IMR-90 (cell line): ENCODE data around the gene TULP4. TPM values are rescaled to one million over a fixed set of nuclear protein-coding genes. Genes with fewer than 3 reads are reported as not detected.

Experiments used
- ATAC-seq: fragments of 200-7000 bp; cut with Tn5 transposase; 2 replicates; pipeline ENCODE4 v1.9.1; 2020; ENCODE audit warnings: low read depth, mild to moderate bottlenecking, moderate library complexity
- BruUV-seq: library from RNA; stranded (reverse); fragments of 400-500 nt; replicated peaks from 2 replicates; lab custom pipeline; 2021; lab: Mats Ljungman, UMichigan
- CTCF ChIA-PET: fragments of 300-600 bp; formaldehyde crosslinking; extraction: SDS; loops from one replicate; lab custom pipeline; 2021; ENCODE audit warnings: antibody characterized with exemption; lab: Yijun Ruan, JAX
- POLR2A ChIA-PET: fragments of 300-600 bp; sonication (Branson Sonifier 250); formaldehyde crosslinking; loops from one replicate; lab custom pipeline; 2022; ENCODE audit warnings: antibody characterized with exemption; ENCODE audit not compliant: unreplicated experiment; lab: Charles Lee
- DNase-seq: peaks from one replicate; pipeline ENCODE4 v3.0.0; 2013
- H2AFZ ChIP-seq: replicated peaks from 2 replicates; pipeline ENCODE3; 2013; ENCODE audit warnings: low read length, mild to moderate bottlenecking; ENCODE audit not compliant: poor library complexity
- H2AK5ac ChIP-seq: 2 replicates; pipeline ENCODE4 v1.6.1; 2013; ENCODE audit warnings: low read depth, low read length, inconsistent platforms
- H2AK9ac ChIP-seq: replicated peaks from 2 replicates; pipeline ENCODE3; 2013; ENCODE audit warnings: mild to moderate bottlenecking, low read depth, low read length, moderate library complexity; ENCODE audit not compliant: poor library complexity
- H2BK120ac ChIP-seq: 2 replicates; pipeline ENCODE4 v1.6.1; 2013; ENCODE audit warnings: low read depth, low read length, inconsistent platforms
- H2BK15ac ChIP-seq: 3 replicates; pipeline ENCODE4 v1.6.1; 2013; ENCODE audit warnings: low read depth, low read length, inconsistent platforms
- H2BK20ac ChIP-seq: 2 replicates; pipeline ENCODE4 v1.6.1; 2013; ENCODE audit warnings: low read depth, mild to moderate bottlenecking, inconsistent platforms, low read length, moderate library complexity
- H2BK5ac ChIP-seq: 2 replicates; pipeline ENCODE4 v1.6.1; 2013; ENCODE audit warnings: mild to moderate bottlenecking, low read depth, low read length, inconsistent platforms; ENCODE audit not compliant: poor library complexity, severe bottlenecking
- H3K14ac ChIP-seq: replicated peaks from 2 replicates; pipeline ENCODE4 v1.6.1; 2013; ENCODE audit warnings: low read depth, low read length, inconsistent platforms
- H3K18ac ChIP-seq: 2 replicates; pipeline ENCODE4 v1.6.1; 2013; ENCODE audit warnings: low read depth, low read length, control low read depth
- H3K23ac ChIP-seq: 2 replicates; pipeline ENCODE4 v1.6.1; 2013; ENCODE audit warnings: low read depth, low read length, inconsistent platforms
- H3K27ac ChIP-seq: 2 replicates; pipeline ENCODE4 v1.5.1; 2013; ENCODE audit warnings: mild to moderate bottlenecking, control low read depth, low read length; ENCODE audit not compliant: insufficient read depth
- H3K27me3 ChIP-seq: 2 replicates; pipeline ENCODE4 v1.6.1; 2013; ENCODE audit warnings: low read length; ENCODE audit not compliant: control insufficient read depth, insufficient read depth
- H3K36me3 ChIP-seq: 2 replicates; pipeline ENCODE4 v1.6.1; 2013; ENCODE audit warnings: low read length, mixed read lengths; ENCODE audit not compliant: control insufficient read depth, insufficient read depth
- H3K4ac ChIP-seq: 2 replicates; pipeline ENCODE4 v1.6.1; 2013; ENCODE audit warnings: low read depth, low read length, inconsistent platforms
- H3K4me1 ChIP-seq: 2 replicates; pipeline ENCODE4 v1.6.1; 2013; ENCODE audit warnings: low read length, mixed read lengths; ENCODE audit not compliant: control insufficient read depth, insufficient read depth
- H3K4me2 ChIP-seq: 2 replicates; pipeline ENCODE4 v1.6.1; 2013; ENCODE audit warnings: low read depth, mild to moderate bottlenecking, control low read depth, low read length, moderate library complexity
- H3K4me3 ChIP-seq: 2 replicates; pipeline ENCODE4 v1.5.1; 2013; ENCODE audit warnings: low read depth, mild to moderate bottlenecking, control low read depth, low read length, moderate library complexity; ENCODE audit not compliant: insufficient read depth
- H3K56ac ChIP-seq: 2 replicates; pipeline ENCODE4 v1.6.1; 2013; ENCODE audit warnings: low read length, inconsistent platforms; ENCODE audit not compliant: insufficient read depth; ENCODE audit errors: extremely low read depth
- H3K79me1 ChIP-seq, 2 experiments: 2 replicates each; pipeline ENCODE4 v1.6.1; 2013; ENCODE audit warnings: low read length in 2 of 2, inconsistent platforms in 1 of 2, low read depth in 1 of 2
- H3K9ac ChIP-seq: 2 replicates; pipeline ENCODE4 v1.6.1; 2013; ENCODE audit warnings: low read depth, low read length, control low read depth
- H3K9me1 ChIP-seq: 2 replicates; pipeline ENCODE4 v1.6.1; 2013; ENCODE audit warnings: low read length, inconsistent platforms; ENCODE audit not compliant: insufficient read depth
- H3K9me3 ChIP-seq: 2 replicates; pipeline ENCODE4 v1.6.1; 2013; ENCODE audit warnings: low read length; ENCODE audit not compliant: control insufficient read depth, insufficient read depth
- H4K20me1 ChIP-seq: 2 replicates; pipeline ENCODE4 v1.6.1; 2013; ENCODE audit warnings: low read length, inconsistent platforms; ENCODE audit not compliant: insufficient read depth
- H4K5ac ChIP-seq: 2 replicates; pipeline ENCODE4 v1.6.1; 2013; ENCODE audit warnings: mild to moderate bottlenecking, low read depth, low read length, control low read depth
- H4K8ac ChIP-seq, 2 experiments: 2 replicates each; pipeline ENCODE4 v1.6.1; 2013; ENCODE audit warnings: low read depth in 2 of 2, low read length in 2 of 2, control low read depth in 1 of 2, inconsistent platforms in 1 of 2
- H4K91ac ChIP-seq: 2 replicates; pipeline ENCODE4 v1.6.1; 2013; ENCODE audit warnings: low read depth, low read length, inconsistent platforms; ENCODE audit not compliant: insufficient read depth
- CEBPB ChIP-seq: IDR thresholded peaks from 2 replicates; pipeline ENCODE4 v1.6.1; 2012; ENCODE audit warnings: low read depth, low read length, improper control_type of control experiment
- CHD1 ChIP-seq: IDR thresholded peaks from 2 replicates; pipeline ENCODE4 v1.6.1; 2012; ENCODE audit warnings: low read depth, low read length, improper control_type of control experiment
- MAZ ChIP-seq: IDR thresholded peaks from 2 replicates; pipeline ENCODE4 v1.6.1; 2012; ENCODE audit warnings: low read depth, mild to moderate bottlenecking, low read length, improper control_type of control experiment, moderate library complexity, borderline replicate concordance
- MXI1 ChIP-seq: IDR thresholded peaks from 2 replicates; pipeline ENCODE4 v1.6.1; 2012; ENCODE audit warnings: low read depth, mild to moderate bottlenecking, low read length, moderate library complexity, borderline replicate concordance
- POLR2A ChIP-seq: IDR thresholded peaks from 2 replicates; pipeline ENCODE4 v1.6.1; 2012; ENCODE audit warnings: mild to moderate bottlenecking, low read depth, low read length
- RFX5 ChIP-seq: IDR thresholded peaks from 2 replicates; pipeline ENCODE4 v1.8.0; 2012; ENCODE audit warnings: low read depth, mild to moderate bottlenecking, low read length, moderate library complexity
- WGBS, 2 experiments: methylation state at CpG; one replicate each; pipeline versions ENCODE4 v1.1.5 to v1.1.7; 2013; ENCODE audit warnings: missing lambda C conversion rate in 2 of 2; ENCODE audit not compliant: insufficient read length in 1 of 2; ENCODE audit errors: extremely low coverage in 2 of 2; 5-methylcytosine and 5-hydroxymethylcytosine counted together
- dilution Hi-C: fragments of 300-500 bp; cut with HindIII; formaldehyde crosslinking; loops from one replicate; pipeline ENCODE4 v1.14.3; 2018; ENCODE audit warnings: low sequenced_read_pairs; ENCODE audit not compliant: unreplicated experiment
- in situ Hi-C: fragments of 300-500 bp; cut with MboI; formaldehyde crosslinking; loops from 3 replicates; pipeline ENCODE4 v1.14.3; 2019; ENCODE audit warnings: low sequenced_read_pairs, inconsistent platforms, mixed read lengths
- intact Hi-C: fragments of 100-400 bp; cut with micrococcal nuclease; formaldehyde crosslinking; loops from 2 replicates; pipeline ENCODE4 v1.10.0; 2022
- polyA plus RNA-seq, 3 experiments: library from polyadenylated mRNA; depleted of rRNA; stranded (reverse); fragments of >200 nt; gene quantifications; 2 replicates each; pipeline ENCODE4 v1.2.3, GENCODE V29; 2012; ENCODE audit warnings: low replicate concordance in 1 of 3
- total RNA-seq: library from RNA; depleted of rRNA; stranded (reverse); fragments of >200 nt; gene quantifications from 2 replicates; pipeline ENCODE4 v1.2.3, GENCODE V29; 2012
- TF ChIP-seq, protein P1 (sequence below): conservative IDR thresholded peaks from 2 replicates; pipeline ENCODE4 v1.5.1; 2012; ENCODE audit warnings: mild to moderate bottlenecking, low read depth, low read length, improper control_type of control experiment

The TULP4 gene
- total and polyA plus RNA-seq, 2 of the 4 experiments (the other 2 are of a cell fraction): 8.1 to 30.6 TPM

DNA sequence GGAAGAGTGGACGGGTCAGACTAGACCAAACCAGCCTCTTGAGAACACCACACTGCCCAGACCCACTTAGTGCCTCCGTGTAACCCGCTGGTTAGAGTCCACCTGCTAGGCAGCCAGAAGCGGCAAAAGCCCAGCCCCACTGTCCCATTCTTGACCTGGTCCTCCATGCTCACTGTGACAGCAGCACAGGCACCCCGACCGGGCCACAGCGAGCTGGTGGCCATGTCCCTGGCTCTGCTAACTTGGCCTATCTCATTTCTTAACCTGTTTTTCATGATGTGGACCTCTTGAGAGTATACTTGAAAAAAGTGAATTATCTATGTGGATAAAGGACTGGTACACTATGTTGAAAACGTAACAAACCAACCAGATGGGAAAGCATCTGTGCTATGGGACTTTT lies 202.7 kb downstream of the TULP4 start:
- no peaks in the 10 kb centered on the region for H3K79me1 ChIP-seq
- H3K27ac ChIP-seq: no peak overlapping the region
- no peak overlapping the region for H3K4ac ChIP-seq
- no peak overlapping the region for H2AFZ ChIP-seq
- no peak overlapping the region for H2BK120ac ChIP-seq
- H3K18ac ChIP-seq: no peak overlapping the region
- in situ Hi-C loops (loop anchor here (10.0 kb wide), 1 partner anchor 290 kb away; no protein-coding TSS in a partner anchor), dilution Hi-C loops (no loop called here), intact Hi-C loops (no loop called here)
- H4K91ac ChIP-seq: no peak overlapping the region
- no peak overlapping the region for H2BK5ac ChIP-seq
- ATAC-seq (no peak), DNase-seq (no peak)
- H3K27me3 ChIP-seq: no peaks in the 10 kb centered on the region
- no CpG with 5 or more reads among the region's 8 CpGs for WGBS, 2 experiments
- no peaks in the 10 kb centered on the region for H3K9me1 ChIP-seq
- no peak for TF ChIP-seq CHD1
- TF ChIP-seq MXI1: no peak
- TF ChIP-seq POLR2A: no peak
- no peak for TF ChIP-seq MAZ
- TF ChIP-seq, protein P1, sequence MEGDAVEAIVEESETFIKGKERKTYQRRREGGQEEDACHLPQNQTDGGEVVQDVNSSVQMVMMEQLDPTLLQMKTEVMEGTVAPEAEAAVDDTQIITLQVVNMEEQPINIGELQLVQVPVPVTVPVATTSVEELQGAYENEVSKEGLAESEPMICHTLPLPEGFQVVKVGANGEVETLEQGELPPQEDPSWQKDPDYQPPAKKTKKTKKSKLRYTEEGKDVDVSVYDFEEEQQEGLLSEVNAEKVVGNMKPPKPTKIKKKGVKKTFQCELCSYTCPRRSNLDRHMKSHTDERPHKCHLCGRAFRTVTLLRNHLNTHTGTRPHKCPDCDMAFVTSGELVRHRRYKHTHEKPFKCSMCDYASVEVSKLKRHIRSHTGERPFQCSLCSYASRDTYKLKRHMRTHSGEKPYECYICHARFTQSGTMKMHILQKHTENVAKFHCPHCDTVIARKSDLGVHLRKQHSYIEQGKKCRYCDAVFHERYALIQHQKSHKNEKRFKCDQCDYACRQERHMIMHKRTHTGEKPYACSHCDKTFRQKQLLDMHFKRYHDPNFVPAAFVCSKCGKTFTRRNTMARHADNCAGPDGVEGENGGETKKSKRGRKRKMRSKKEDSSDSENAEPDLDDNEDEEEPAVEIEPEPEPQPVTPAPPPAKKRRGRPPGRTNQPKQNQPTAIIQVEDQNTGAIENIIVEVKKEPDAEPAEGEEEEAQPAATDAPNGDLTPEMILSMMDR: no peak
- no peak for TF ChIP-seq CEBPB
- no peak for TF ChIP-seq RFX5
- 0 out of 2 replicates have a peak, but pooled peaks cover 1% of the 10 kb centered on the region for H3K36me3 ChIP-seq
- H3K14ac ChIP-seq: no peak overlapping the region
- no peak overlapping the region for H4K8ac ChIP-seq
- ChIA-PET CTCF (no interaction called here), POLR2A (no interaction called here)
- H3K4me1 ChIP-seq: no peaks in the 10 kb centered on the region
- no peak overlapping the region for H2AK9ac ChIP-seq
- no peak overlapping the region for H2AK5ac ChIP-seq
- BruUV-seq: no TSS peak
- H3K23ac ChIP-seq: no peak overlapping the region
- H3K9ac ChIP-seq: no peak overlapping the region
- H3K56ac ChIP-seq: no peak overlapping the region
- no peak overlapping the region for H2BK20ac ChIP-seq
- no peaks in the 10 kb centered on the region for H3K9me3 ChIP-seq
- no peaks in the 10 kb centered on the region for H4K20me1 ChIP-seq
- H2BK15ac ChIP-seq: no peak overlapping the region
- H3K4me3 ChIP-seq: no peak overlapping the region
- H4K5ac ChIP-seq: no peak overlapping the region
- no peak overlapping the region for H3K4me2 ChIP-seq
